Breast epithelium (tissue), 4 donors: ENCODE data around the gene NEK6. TPM values are rescaled to one million over a fixed set of nuclear protein-coding genes. Genes with fewer than 3 reads are reported as not detected.

ENCODE experiments used
- DNase-seq, 2 donors: peaks; one replicate each; pipeline ENCODE4 v3.0.0-alpha.2; 2019; ENCODE audit warnings: low spot score in 2 of 2
- H3K27ac ChIP-seq, 2 donors: fragments of 200-600 bp; sonication (generic) in 1 of 2; one replicate each; pipeline ENCODE4 v1.5.1; 2016 to 2019; ENCODE audit warnings: mild to moderate bottlenecking in 1 of 2
- H3K27me3 ChIP-seq, 2 donors: fragments of 200-600 bp; sonication (generic) in 1 of 2; one replicate each; pipeline versions ENCODE4 v1.5.1 to v1.6.0; 2017 to 2019; ENCODE audit warnings: control low read depth in 1 of 2, mild to moderate bottlenecking in 1 of 2
- H3K36me3 ChIP-seq: fragments of 200-600 bp; one replicate; pipeline ENCODE4 v1.5.1; 2019
- H3K4me1 ChIP-seq, 2 donors: fragments of 200-600 bp; sonication (generic); one replicate each; pipeline ENCODE4 v1.5.1; 2016 to 2019; ENCODE audit warnings: control low read depth in 1 of 2
- H3K4me3 ChIP-seq, 3 donors: fragments of 200-600 bp; sonication (generic); 1 replicate in 2 of 3; 2 replicates in 1 of 3; pipeline ENCODE4 v1.5.1; 2016 to 2019; ENCODE audit warnings: mild to moderate bottlenecking in 3 of 3, moderate library complexity in 2 of 3
- H3K9me3 ChIP-seq, 2 donors: fragments of 200-600 bp; sonication (generic) in 1 of 2; one replicate each; pipeline ENCODE4 v1.5.1; 2016 to 2019; ENCODE audit warnings: control low read depth in 1 of 2
- CTCF ChIP-seq, 3 donors: fragments of 450-650 bp; IDR thresholded peaks; one replicate each; pipeline ENCODE4 v1.5.1; 2016 to 2017; ENCODE audit warnings: antibody characterized with exemption in 3 of 3, mild to moderate bottlenecking in 3 of 3, moderate library complexity in 3 of 3
- POLR2A ChIP-seq: fragments of 450-650 bp; IDR thresholded peaks from one replicate; pipeline ENCODE4 v1.6.1; 2016; ENCODE audit warnings: antibody characterized with exemption, mild to moderate bottlenecking, moderate library complexity
- POLR2AphosphoS5 ChIP-seq, 3 donors: sonication (generic); formaldehyde crosslinking; IDR thresholded peaks; one replicate each; pipeline ENCODE4 v1.6.1; 2017; ENCODE audit warnings: antibody characterized with exemption in 3 of 3
- intact Hi-C: fragments of 100-400 bp; cut with DNase I; formaldehyde crosslinking; loops from one replicate; pipeline ENCODE4 v1.15.1; 2023; ENCODE audit warnings: low total_unique reads
- total RNA-seq, 3 donors: library from RNA; depleted of rRNA; stranded (reverse); fragments of >200 nt; gene quantifications; one replicate each; pipeline ENCODE4 v1.1.0, GENCODE V29; 2016

NEK6 gene
- total RNA-seq, 3 donors from 2014 or later = 17.8 to 31.5 (median 22.2) TPM

- DNase-seq = no peak
These were observed 96.7 kb downstream of the NEK6 start for GRCh38 chr9:124354346-124355038.

GRCh38 chr9:124355039-124355940, 97.5 kb downstream of the NEK6 start:
- Histone ChIP-seq H3K4me1 (no peaks in the 10 kb centered on the region), H3K27me3 (no peaks in the 10 kb centered on the region), H3K9me3 (no peaks in the 10 kb centered on the region), H3K27ac (peak overlapping the region in 1 of 2 donors; percentile 85), H3K4me3 (no peak overlapping the region), H3K36me3 (peaks cover 6% of the 10 kb centered on the region)
- no peak for DNase-seq
- intact Hi-C loops = no loop called here
- TF ChIP-seq POLR2A (no peak), CTCF (IDR thresholded peaks at IDR 0.05) (no peak), POLR2AphosphoS5 (IDR thresholded peaks at IDR 0.05) (no peak)

More at GRCh38 chr9:124354346-124355038, 96.7 kb downstream of the NEK6 start:
- intact Hi-C loops = no loop called here
- peak overlapping the region; percentile 76 to 85 for H3K27ac ChIP-seq
- TF ChIP-seq CTCF (IDR thresholded peaks at IDR 0.05) = no peak
- TF ChIP-seq POLR2AphosphoS5 (IDR thresholded peaks at IDR 0.05) = no peak
- no peak for TF ChIP-seq POLR2A
- H3K27me3 ChIP-seq = no peaks in the 10 kb centered on the region
- no peak overlapping the region for H3K4me3 ChIP-seq
- H3K9me3 ChIP-seq = no peaks in the 10 kb centered on the region
- peaks cover 6% of the 10 kb centered on the region for H3K36me3 ChIP-seq
- no peaks in the 10 kb centered on the region for H3K4me1 ChIP-seq

GRCh38 chr9:124355941-124356744, 98.4 kb downstream of the NEK6 start:
- peak overlapping the region in 1 of 2 donors; percentile 85 for H3K27ac ChIP-seq
- no peak overlapping the region for H3K4me3 ChIP-seq
- H3K36me3 ChIP-seq = peaks cover 6% of the 10 kb centered on the region
- TF ChIP-seq POLR2A (no peak), CTCF (IDR thresholded peaks at IDR 0.05) (no peak), POLR2AphosphoS5 (IDR thresholded peaks at IDR 0.05) (no peak)
- H3K4me1 ChIP-seq = no peaks in the 10 kb centered on the region
- no peaks in the 10 kb centered on the region for H3K9me3 ChIP-seq
- DNase-seq = no peak
- no peaks in the 10 kb centered on the region for H3K27me3 ChIP-seq
- intact Hi-C loops = no loop called here

- intact Hi-C loops = no loop called here
- DNase-seq = no peak
- Histone ChIP-seq H3K27me3 (no peaks in the 10 kb centered on the region), H3K27ac (peak overlapping the region in 1 of 2 donors; percentile 85), H3K9me3 (no peaks in the 10 kb centered on the region), H3K4me1 (no peaks in the 10 kb centered on the region), H3K4me3 (no peak overlapping the region), H3K36me3 (peaks cover 2% of the 10 kb centered on the region)
- TF ChIP-seq CTCF (IDR thresholded peaks at IDR 0.05) (no peak), POLR2A (no peak), POLR2AphosphoS5 (IDR thresholded peaks at IDR 0.05) (no peak)
These were observed 99.1 kb downstream of the NEK6 start for GRCh38 chr9:124356745-124357390.
